K562 (cell line): Measurements from ENCODE around the gene ZNF687. TPM values are rescaled to one million over a fixed set of nuclear protein-coding genes. Genes with fewer than 3 reads are reported as not detected.
A peak's percentile ranks its signal among the peaks of the same experiment; 100 is the strongest.

Experiments
- EGR1 ChIP-seq: fragments of 450-650 bp; conservative IDR thresholded peaks from 2 replicates; pipeline ENCODE4 v1.6.1; 2017; ENCODE audit warnings: mild to moderate bottlenecking
- RBBP5 ChIP-seq: fragments of 200-600 bp; sonication (generic); IDR thresholded peaks from 2 replicates; pipeline ENCODE4 v1.6.1; 2012; ENCODE audit warnings: borderline replicate concordance, mild to moderate bottlenecking, low read length, control low read depth, inconsistent platforms; ENCODE audit not compliant: insufficient read depth, poor library complexity, severe bottlenecking
- TBP ChIP-seq: optimal IDR thresholded peaks from 2 replicates; pipeline ENCODE3; 2011; ENCODE audit warnings: low read depth, low read length, improper control_type of control experiment
- TEAD1 ChIP-seq, 2 experiments: fragments of 450-650 bp in 1 of 2; sonication (generic) in 1 of 2; formaldehyde crosslinking; IDR thresholded peaks; 2 replicates each; pipeline versions ENCODE4 v1.4.0 to v1.8.0; 2020 to 2022; ENCODE audit warnings: mild to moderate bottlenecking in 2 of 2, missing genetic modification reagents in 1 of 2
- polyA plus RNA-seq, 8 experiments: library from polyadenylated mRNA; depleted of rRNA in 4 of 8; stranded (reverse) in 5 of 8; unstranded in 3 of 8; fragments of >200 nt; fragmentation: Nextera tagmentation in 2 of 8; fragmentation: Illumina TruSeq in 1 of 8; extraction: Ambion mirVana in 2 of 8; extraction: Trizol in 1 of 8; gene quantifications; 2 replicates each; pipeline versions ENCODE4 v1.2.1 to v1.2.3, GENCODE V29; 2011 to 2014; ENCODE audit warnings: inconsistent platforms in 1 of 8, missing spikeins in 1 of 8
- total RNA-seq, 7 experiments: library from RNA; depleted of rRNA in 6 of 7; stranded (reverse); fragments of >200 nt in 6 of 7; fragmentation: Illumina TruSeq in 2 of 7; extraction: Trizol in 2 of 7; gene quantifications; 2 replicates each; pipeline versions ENCODE4 v1.2.1 to v1.2.3, GENCODE V29; 2011 to 2021; ENCODE audit warnings: low replicate concordance in 1 of 7
- TF ChIP-seq, protein P1 (sequence below), 2 experiments: fragments of 450-650 bp in 1 of 2; IDR thresholded peaks; 2 replicates each; pipeline ENCODE4 v1.6.1; 2011 to 2017; ENCODE audit warnings: low read depth in 2 of 2, antibody characterized with exemption in 1 of 2, borderline replicate concordance in 1 of 2, low read length in 1 of 2, mild to moderate bottlenecking in 1 of 2, mixed read lengths in 1 of 2; ENCODE audit not compliant: control insufficient read depth in 1 of 2

The ZNF687 gene
- total and polyA plus RNA-seq, 9 of the 15 experiments (the other 6 are each of a cell fraction or from before 2014, with no cell fraction given): 0.13 to 26.4 (median 10.6) TPM

DNA sequence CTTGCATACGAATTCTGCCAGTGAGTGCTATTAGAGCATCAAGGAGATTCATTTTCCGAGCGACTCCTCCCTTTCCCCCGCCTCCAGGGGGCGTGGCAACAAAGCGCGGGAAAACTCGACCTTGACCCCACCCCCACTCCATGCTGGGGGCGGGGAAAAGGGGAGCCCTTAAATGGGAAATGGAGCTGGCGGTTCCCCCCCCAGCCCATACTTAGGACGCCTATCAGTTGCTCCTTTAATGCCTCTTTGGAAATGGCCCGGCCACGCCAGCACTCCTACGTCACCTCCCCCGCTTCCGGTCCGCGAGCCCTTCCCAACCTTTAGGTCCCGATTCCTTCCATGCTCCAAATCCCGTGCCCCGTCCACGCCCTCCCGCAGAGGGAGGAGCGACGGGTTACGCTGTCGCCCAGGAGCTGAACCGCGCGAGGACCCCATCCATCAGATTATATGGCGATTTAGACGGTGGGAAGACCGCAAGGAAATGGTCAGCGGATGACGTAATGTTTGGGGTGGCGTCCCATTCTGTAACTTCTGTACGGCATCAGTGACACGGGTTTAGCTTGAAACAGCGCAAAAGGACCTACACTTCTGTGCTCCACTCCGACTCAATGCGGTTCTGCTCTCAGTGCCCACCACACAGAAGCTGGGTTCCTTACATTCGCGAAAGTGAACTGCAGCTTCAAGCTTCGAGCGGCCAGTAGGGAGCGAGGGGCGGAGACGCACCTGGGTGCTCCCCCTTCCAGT lies 702 bp upstream of the ZNF687 start (continued):
- TF ChIP-seq RBBP5 (peak; percentile 48), EGR1 (peak; percentile 97), TBP (peak; percentile 93), TEAD1 (CRISPR knock-in tag; IDR thresholded peaks at IDR 0.05) (peak in 1 of 2 experiments; percentile 63; a peak in 1 of 4 replicates)
- TF ChIP-seq, protein P1, sequence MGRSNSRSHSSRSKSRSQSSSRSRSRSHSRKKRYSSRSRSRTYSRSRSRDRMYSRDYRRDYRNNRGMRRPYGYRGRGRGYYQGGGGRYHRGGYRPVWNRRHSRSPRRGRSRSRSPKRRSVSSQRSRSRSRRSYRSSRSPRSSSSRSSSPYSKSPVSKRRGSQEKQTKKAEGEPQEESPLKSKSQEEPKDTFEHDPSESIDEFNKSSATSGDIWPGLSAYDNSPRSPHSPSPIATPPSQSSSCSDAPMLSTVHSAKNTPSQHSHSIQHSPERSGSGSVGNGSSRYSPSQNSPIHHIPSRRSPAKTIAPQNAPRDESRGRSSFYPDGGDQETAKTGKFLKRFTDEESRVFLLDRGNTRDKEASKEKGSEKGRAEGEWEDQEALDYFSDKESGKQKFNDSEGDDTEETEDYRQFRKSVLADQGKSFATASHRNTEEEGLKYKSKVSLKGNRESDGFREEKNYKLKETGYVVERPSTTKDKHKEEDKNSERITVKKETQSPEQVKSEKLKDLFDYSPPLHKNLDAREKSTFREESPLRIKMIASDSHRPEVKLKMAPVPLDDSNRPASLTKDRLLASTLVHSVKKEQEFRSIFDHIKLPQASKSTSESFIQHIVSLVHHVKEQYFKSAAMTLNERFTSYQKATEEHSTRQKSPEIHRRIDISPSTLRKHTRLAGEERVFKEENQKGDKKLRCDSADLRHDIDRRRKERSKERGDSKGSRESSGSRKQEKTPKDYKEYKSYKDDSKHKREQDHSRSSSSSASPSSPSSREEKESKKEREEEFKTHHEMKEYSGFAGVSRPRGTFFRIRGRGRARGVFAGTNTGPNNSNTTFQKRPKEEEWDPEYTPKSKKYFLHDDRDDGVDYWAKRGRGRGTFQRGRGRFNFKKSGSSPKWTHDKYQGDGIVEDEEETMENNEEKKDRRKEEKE (IDR thresholded peaks at IDR 0.05; ENCODE audit: borderline replicate concordance in 1 of 2, control insufficient read depth in 1 of 2, low read depth in 2 of 2, low read length in 1 of 2): no peak
